Measurements from ENCODE around the gene PPP2R2B.
A peak's percentile ranks its signal among the peaks of the same experiment; 100 is the strongest.
"Not testable (repeated sequence)": the region's sequence is repeated elsewhere in the genome, so short reads cannot be mapped to it uniquely, and the experiment has no call there.

PPP2R2B gene

DNA sequence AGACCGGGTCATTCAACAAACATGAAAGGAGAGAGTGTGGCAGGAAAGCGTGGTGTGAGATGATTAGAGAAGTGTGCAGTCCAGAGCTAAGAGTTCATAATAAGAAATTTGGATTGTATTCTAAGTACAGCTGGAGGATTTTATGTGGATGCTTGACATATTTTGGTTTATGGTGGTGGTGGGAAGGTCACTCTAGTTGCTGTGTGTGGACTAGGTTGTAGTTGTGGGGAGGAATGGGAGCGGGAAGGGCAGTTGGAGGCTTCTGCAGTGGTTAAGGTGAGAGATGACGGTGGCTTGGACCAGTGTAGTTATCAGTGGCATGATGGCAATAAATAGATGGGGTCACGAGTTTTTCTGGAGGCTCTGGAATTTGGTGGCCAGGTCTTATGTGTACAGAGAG is 316.8 kb downstream of the PPP2R2B start:
- DNase-seq = no peak

DNA sequence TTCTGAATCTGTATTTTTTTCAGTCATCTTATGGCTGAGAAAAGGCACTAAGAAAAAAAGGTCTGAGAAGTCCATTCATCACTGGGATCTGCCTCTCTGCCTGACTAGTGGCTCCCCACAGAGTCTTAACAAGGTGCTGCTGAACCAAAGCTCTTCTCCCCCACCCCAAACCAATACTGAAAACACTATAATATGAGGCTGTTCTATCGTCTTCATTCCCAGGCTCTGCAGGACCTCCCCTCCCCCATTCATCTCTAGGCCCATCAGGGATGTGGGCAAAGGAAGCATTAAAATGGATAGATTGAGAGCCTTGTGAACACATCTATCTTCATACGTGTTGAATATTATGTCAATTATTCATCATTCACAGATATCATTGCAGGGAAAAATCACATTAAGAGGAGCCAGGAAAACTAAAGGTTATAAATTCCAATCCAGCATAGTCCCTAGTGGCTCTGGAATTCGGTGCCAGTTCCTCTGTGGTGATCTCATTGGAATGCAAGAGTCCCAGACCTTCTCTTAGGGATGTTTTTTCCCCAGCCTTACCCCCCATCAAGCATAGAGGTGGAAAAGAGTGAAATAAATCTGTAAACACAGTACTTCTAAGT is 318.2 kb downstream of the PPP2R2B start:
- DNase-seq = no peak

DNA sequence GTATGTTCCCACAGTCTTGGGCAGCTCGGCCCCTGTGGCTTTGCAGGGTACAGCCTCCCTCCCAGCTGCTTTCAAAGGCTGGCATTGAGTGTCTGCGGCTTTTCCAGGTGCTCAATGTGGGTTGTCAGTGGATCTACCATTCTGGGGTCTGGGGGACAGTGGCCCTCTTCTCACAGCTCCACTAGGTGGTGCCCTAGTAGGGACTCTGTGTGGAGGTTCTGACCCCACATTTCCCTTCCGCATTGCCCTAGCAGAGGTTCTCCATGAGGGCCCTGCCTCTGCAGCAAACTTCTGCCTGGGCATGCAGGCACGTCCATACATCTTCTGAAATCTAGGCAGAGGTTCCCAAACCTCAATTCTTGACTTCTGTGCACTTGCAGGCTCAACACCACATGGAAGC is 321.7 kb downstream of the PPP2R2B start:
- DNase-seq = not testable (repeated sequence)

DNA sequence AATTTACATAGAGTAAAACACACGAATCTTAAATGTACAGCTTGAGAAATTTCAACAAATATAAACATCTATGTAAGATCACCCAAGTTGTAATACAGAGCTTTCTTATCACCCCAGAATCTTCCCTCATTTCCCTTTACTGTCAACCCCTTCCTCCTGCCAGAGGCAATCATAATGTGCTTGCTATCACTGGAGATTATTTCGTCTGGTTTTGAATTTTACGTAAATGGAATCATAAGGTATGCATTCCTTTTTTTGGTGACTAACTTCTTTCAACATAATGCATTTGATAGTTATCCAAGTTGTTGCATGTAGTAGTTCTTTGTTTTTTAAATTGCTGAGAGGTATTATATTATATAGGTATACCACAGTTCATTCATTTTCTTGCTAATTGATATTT is 325.1 kb downstream of the PPP2R2B start:
- no peak for DNase-seq

DNA sequence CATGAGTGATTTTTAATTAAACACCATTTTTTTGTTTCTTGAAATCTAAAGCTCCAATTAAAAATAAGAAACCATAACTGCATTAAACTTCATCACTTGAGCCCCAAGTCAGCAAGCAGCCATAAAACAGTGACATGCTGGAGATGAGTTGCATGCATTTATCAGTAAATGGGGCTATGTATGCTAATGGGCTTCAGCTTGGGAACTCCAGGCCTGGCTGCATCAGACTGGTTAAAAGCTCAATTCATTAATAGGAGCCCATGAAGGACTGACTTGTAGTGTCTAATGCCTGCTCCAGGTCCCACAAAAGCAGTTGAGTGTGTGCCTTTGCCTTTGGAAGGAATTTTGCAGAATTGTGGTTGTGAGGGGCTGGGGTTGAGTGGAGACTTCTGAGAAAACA is 328.9 kb downstream of the PPP2R2B start:
- no peak for DNase-seq

DNA sequence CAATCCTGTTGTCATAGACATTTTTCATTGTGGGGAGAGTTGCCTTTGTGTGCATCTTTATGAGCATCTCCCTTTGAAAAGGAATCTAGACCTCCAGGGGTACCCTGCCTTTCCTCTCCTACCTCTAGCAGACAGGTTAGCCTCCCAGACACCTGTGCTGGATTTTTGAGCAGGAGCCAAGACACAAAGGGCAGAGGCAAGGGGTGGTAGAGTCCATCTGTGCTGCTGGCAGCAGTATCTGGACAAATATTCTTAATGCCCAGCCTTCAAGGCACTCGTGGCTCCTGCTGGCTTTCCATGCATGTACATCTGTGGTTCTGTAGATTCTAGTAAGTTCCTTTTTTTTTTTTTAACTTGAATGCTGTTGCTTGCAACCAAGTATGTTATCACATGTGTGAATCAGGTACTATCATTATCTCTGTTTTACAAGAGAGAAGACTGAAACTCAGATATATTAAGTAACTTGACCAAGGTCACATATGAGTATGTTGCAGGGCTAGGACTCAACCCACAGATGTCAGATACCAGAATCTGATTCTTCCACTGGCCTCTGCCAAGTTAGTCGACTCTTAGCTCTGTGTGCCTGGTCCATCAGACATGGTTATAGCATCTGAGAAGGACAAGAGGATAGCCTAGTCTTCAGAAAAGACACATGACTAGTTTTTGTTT is 329.6 kb downstream of the PPP2R2B start:
- DNase-seq = no peak

DNA sequence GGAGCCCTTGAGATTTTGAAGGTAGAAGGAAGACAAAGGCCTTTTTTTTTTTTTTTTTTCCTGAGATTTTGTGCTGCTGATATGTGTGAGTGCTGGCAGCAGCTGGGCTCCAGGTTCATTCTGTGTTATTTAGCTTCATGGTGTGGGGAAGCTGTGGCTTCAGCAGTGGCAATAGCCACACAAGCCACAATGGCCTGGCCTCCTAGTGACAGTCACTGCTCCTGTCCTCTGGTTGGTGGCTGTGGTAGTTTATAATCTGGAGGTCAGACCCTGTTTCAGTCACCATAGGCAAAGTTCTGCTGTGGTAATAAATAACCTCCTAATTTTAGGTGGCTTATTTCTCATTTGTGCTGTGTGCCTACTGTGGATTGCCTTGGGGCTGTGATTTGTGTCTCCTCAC is 334.3 kb downstream of the PPP2R2B start:
- DNase-seq = no peak

DNA sequence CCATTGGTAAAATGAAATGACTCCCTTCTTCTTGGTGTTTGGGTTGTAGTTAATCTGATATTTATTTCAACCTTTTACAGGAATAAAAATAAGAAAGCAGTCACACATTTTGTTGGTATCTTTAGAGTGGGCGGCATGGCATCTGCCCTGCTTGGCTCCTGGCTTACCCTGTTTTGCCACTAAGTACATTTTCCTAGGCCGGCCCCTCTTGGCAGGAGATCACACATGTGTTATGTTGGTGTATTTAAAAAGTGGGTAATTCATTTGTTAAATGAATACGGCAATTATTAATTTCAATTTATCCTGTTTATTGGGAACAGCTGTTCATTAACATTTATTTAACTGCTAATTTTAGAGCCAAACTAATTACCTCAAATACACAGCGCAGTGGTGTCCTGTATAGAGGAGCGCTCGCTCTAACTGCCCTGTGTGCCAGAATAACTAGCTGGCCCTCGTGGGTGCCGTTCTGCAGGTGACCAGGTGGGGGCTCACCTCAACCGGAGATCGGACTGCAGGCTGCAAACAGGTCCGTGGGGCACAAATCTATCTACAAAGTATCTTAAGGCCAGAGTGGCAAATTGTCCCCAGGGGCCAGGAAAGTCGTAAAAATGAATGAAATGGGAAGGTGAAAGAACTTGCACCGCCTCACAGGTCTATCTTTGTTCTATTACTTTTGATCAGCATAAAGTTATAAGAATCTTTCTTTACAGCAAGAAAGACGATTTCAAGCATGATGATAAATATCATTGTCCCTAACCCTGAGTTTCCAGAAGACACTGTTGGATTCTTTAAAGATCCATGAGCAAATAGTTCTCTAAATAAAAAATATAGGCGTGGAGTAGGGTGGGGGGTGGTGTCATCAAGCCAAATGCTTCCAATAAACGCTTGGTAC is 336.4 kb downstream of the PPP2R2B start:
- DNase-seq = peak in 51 of 56 donors; percentile 2 to 80 (median 45)

DNA sequence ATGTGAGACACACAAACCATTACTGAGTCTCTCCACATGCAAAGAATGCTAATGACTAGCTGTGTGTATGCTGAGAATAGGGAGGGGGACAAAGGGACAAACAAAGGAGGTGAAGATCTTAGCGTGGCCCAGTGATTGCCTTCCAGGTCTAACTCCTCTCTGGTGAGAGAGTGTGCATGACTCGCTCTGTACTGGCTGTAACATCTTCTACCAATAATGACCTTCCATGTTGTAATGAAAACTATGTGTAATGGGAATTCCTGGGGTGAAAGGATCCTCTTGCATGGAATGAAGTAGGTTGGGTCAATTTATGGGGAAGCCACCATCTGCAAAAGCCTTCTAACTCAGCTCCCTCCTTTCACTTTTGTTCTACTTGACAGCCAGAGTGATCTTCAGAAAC is 338.1 kb downstream of the PPP2R2B start:
- DNase-seq = no peak

DNA sequence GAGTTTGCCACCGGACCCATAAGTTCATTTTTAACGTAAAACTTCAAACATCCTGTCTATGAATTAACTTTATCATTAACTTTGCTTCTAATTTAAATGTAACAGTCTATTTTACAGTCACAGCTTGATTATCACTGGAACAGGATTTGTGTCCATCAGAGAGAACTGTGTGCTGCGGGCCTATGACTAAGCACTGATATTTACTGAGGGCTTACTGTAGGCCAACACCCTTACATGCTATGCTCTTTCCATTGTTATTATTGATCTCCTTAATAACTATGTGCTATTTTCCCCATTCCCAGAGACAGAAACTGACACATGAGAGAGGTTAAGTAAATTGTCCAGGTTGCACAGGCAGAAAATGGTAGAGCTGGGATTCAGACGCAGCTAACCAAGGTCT is 338.6 kb downstream of the PPP2R2B start:
- no peak for DNase-seq

DNA sequence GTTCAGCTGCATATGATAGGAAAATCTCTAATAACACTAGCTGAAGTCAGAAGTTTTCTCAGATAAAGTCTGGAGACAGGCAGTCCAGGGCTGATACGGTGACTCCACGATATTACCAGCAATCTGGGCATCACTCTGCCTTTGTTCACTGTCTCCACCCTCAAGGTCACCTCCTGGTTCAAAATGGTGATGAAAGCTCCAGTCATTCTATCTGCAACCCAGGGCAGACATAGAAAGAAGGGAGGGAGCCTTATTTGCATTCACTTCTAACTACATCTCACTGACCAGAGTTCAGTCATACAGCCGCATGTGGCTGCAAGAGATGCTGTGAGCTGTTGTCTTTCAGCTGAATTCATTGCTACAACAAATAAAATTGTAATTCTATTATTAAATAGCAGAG is 340.1 kb downstream of the PPP2R2B start:
- no peak for DNase-seq

DNA sequence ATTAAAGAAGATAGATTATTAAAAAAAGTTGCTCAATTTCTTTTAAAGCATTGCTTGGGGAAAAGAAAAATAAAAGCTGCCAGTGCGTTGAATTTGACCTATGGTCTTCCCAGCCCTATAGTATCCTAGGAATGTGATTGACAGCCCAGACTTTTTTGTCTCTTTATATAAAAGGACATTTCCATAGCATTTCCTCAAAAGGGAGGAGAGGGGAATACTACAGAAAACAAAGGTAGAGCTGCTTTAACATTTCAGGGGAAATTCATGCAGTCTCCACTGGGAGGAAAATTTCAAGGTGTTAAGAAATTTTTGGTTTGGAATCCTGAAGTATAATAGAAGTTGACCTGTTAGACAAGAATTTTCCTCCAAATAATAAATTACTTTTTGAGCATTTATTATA is 344.7 kb downstream of the PPP2R2B start:
- no peak for DNase-seq

DNA sequence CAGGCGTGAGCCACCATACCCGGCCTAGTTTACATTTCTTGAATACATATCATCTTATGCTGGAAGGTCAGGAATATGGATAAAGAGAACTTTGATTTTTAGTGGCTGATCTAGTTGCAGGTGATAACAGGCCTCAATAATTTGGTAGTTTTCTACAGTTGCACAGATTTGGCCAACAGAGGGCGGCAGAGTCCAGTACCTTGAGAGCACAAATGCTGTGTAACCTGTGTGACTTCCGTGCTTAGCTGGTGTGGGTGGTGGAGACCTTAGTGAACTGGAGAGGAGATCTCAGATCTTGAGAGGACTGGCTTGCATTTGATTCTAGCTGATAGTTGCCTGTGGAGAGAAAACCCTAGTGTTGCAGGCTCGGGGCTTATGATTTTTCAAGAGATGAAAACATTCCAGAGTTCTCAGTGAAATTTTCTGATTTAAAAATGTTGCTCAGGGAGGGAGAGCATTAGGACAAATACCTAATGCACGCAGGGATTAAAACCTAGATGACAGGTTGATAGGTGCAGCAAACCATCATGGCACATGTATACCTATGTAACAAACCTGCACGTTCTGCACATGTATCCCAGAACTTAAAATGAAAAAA is 345.2 kb downstream of the PPP2R2B start:
- peak in 45 of 56 donors; percentile 1 to 83 (median 28) for DNase-seq
